HEK293T (cell line): ENCODE results near the gene LDLR.

Experiments used
- CTCF ChIA-PET: fragments of 350-600 bp; formaldehyde crosslinking; extraction: SDS; loops from one replicate; lab custom pipeline; 2021; ENCODE audit warnings: antibody characterized with exemption, inconsistent platforms; lab: Yijun Ruan, JAX
- POLR2A ChIA-PET: fragments of 350-600 bp; formaldehyde crosslinking; extraction: SDS; loops from one replicate; lab custom pipeline; 2020; ENCODE audit warnings: antibody characterized with exemption, inconsistent platforms; lab: Yijun Ruan, JAX
- DNase-seq: peaks from one replicate; pipeline ENCODE4 v3.0.0; 2012; ENCODE audit warnings: mixed read lengths; ENCODE audit errors: extremely low spot score
- ARNT ChIP-seq: fragments of 450-650 bp; IDR thresholded peaks from 2 replicates; pipeline ENCODE4 v1.6.1; 2017; ENCODE audit warnings: mild to moderate bottlenecking
- BHLHE40 ChIP-seq: fragments of 450-650 bp; IDR thresholded peaks from 2 replicates; pipeline ENCODE4 v1.6.1; 2016; ENCODE audit warnings: mild to moderate bottlenecking, moderate library complexity, borderline replicate concordance
- CTBP1 ChIP-seq: fragments of 450-650 bp; IDR thresholded peaks from 2 replicates; pipeline ENCODE4 v1.6.1; 2016; ENCODE audit warnings: borderline replicate concordance
- ELF4 ChIP-seq: fragments of 450-650 bp; IDR thresholded peaks from 2 replicates; pipeline ENCODE4 v1.6.1; 2017; ENCODE audit warnings: antibody characterized with exemption
- FOXA1 ChIP-seq: fragments of 450-650 bp; IDR thresholded peaks from 2 replicates; pipeline ENCODE4 v1.6.1; 2016; ENCODE audit warnings: mild to moderate bottlenecking
- FOXK2 ChIP-seq: fragments of 450-650 bp; IDR thresholded peaks from 2 replicates; pipeline ENCODE4 v1.6.1; 2016; ENCODE audit warnings: mild to moderate bottlenecking
- FOXM1 ChIP-seq: fragments of 450-650 bp; IDR thresholded peaks from 2 replicates; pipeline ENCODE4 v1.6.1; 2017; ENCODE audit warnings: mild to moderate bottlenecking, borderline replicate concordance
- HDGF ChIP-seq: fragments of 450-650 bp; IDR thresholded peaks from 2 replicates; pipeline ENCODE4 v1.6.1; 2017; ENCODE audit warnings: antibody characterized with exemption, borderline replicate concordance
- L3MBTL2 ChIP-seq: fragments of 450-650 bp; conservative IDR thresholded peaks from 2 replicates; pipeline ENCODE4 v1.6.1; 2016; ENCODE audit warnings: mild to moderate bottlenecking
- LEF1 ChIP-seq: fragments of 450-650 bp; IDR thresholded peaks from 2 replicates; pipeline ENCODE4 v1.6.1; 2017; ENCODE audit warnings: mild to moderate bottlenecking, borderline replicate concordance
- NFRKB ChIP-seq: fragments of 450-650 bp; IDR thresholded peaks from 2 replicates; pipeline ENCODE4 v1.6.1; 2016; ENCODE audit warnings: mild to moderate bottlenecking, moderate library complexity
- PKNOX1 ChIP-seq: fragments of 450-650 bp; IDR thresholded peaks from 2 replicates; pipeline ENCODE4 v1.6.1; 2016
- SP1 ChIP-seq: fragments of 450-650 bp; IDR thresholded peaks from 2 replicates; pipeline ENCODE4 v1.6.1; 2017
- SUZ12 ChIP-seq: fragments of 450-650 bp; IDR thresholded peaks from 2 replicates; pipeline ENCODE4 v1.6.1; 2016; ENCODE audit warnings: mild to moderate bottlenecking
- TARDBP ChIP-seq: fragments of 450-650 bp; IDR thresholded peaks from 2 replicates; pipeline ENCODE4 v1.6.1; 2016
- ZNF384 ChIP-seq: fragments of 450-650 bp; IDR thresholded peaks from 2 replicates; pipeline ENCODE4 v1.6.1; 2016

The LDLR gene

GRCh38 chr19:11046605-11047354, 42.5 kb upstream of the LDLR start:
- no peak for DNase-seq
- ChIA-PET CTCF (no interaction called here), POLR2A (no interaction called here)
- TF ChIP-seq FOXA1 (no peak), NFRKB (no peak), TARDBP (no peak), PKNOX1 (no peak)

DNA sequence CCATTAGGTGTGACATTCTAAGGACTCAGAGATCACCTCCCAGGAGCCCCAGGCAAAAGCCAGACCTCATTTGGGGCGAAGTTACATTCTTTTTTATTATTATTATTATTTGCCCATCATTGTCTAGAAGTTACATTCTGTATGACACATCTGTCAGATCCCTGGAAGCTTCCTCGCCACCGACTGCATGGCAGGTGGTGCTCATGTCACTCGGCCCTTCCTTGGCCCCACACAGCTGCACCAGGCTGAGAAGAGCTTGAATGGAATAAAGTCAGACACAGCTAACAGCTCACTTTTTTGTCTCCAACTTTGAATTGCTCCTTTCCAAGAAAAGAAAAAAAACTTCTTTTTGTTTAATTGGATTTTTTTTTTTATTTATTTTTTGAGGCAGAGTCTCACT, 41.4 kb upstream of the LDLR start:
- no peak for TF ChIP-seq HDGF
- DNase-seq = no peak
- CTCF ChIA-PET = no interaction called here
- POLR2A ChIA-PET = no interaction called here

GRCh38 chr19:11050323-11051114, 38.7 kb upstream of the LDLR start:
- ChIA-PET CTCF (no interaction called here), POLR2A (no interaction called here)
- no peak for DNase-seq
- TF ChIP-seq HDGF (no peak), PKNOX1 (no peak), BHLHE40 (no peak), FOXM1 (no peak), SP1 (no peak), ZNF384 (no peak), LEF1 (no peak), SUZ12 (no peak), L3MBTL2 (no peak), ELF4 (no peak), TARDBP (no peak), NFRKB (no peak), FOXA1 (no peak), CTBP1 (no peak), FOXK2 (no peak), ARNT (no peak)

- ChIA-PET POLR2A (no interaction called here), CTCF (no interaction called here)
- no peak for DNase-seq
- no peak for TF ChIP-seq ELF4
- no peak for TF ChIP-seq L3MBTL2
- no peak for TF ChIP-seq LEF1
- TF ChIP-seq CTBP1 = no peak
- TF ChIP-seq FOXA1 = no peak
- no peak for TF ChIP-seq FOXM1
- TF ChIP-seq SP1 = no peak
Observed at GRCh38 chr19:11053817-11054195, 35.5 kb upstream of the LDLR start.

- POLR2A ChIA-PET = no interaction called here
- CTCF ChIA-PET = no interaction called here
- no peak for DNase-seq
- TF ChIP-seq FOXA1 (no peak), L3MBTL2 (no peak), FOXM1 (no peak), CTBP1 (no peak), BHLHE40 (no peak), SUZ12 (no peak), HDGF (no peak), ZNF384 (no peak), PKNOX1 (no peak), NFRKB (no peak), FOXK2 (no peak), LEF1 (no peak), SP1 (no peak), ELF4 (no peak), ARNT (no peak), TARDBP (no peak)
Observed at GRCh38 chr19:11054200-11054599, 35.1 kb upstream of the LDLR start.

DNA sequence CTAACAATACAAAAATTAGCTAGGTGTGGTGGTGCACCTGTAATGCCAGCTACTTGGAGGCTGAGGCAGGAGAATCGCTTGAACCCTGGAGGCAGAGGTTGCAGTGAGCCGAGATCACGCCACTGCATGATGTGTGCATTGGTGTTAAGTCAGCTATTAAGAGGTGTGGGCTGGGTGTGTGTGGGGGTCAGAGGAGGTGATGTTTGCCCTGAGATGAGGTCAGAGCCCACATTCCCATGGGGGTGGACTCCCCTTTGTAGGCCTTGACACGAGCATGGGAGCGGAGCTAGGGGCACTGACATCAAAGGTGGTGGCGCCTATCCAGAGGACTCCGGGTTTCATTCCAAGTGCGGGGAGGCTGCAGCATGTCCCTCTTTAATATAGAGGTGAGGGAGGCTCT, 34.6 kb upstream of the LDLR start:
- POLR2A ChIA-PET = no interaction called here
- DNase-seq = no peak
- TF ChIP-seq L3MBTL2 (no peak), HDGF (no peak), FOXA1 (no peak), TARDBP (no peak), SP1 (no peak), FOXK2 (no peak), ZNF384 (no peak)
- CTCF ChIA-PET = no interaction called here
